NCI-H82 treated with DMSO at 0.1 percent for 48 hours (cell line): ENCODE data around the gene MTIF2.
"Not testable (repeated sequence)": the region's sequence is repeated elsewhere in the genome, so short reads cannot be mapped to it uniquely, and the experiment has no call there.

Experiments
- DNase-seq: peaks from one replicate; lab custom pipeline; 2025; ENCODE audit not compliant: unreplicated experiment; lab: John Stamatoyannopoulos, UW

Gene MTIF2

GRCh38 chr2:55268907-55269644, at the start of gene MTIF2:
TSS of gene MTIF2 (minus strand) at chr2:55269231. CDS start at chr2:55263858, 5,373 bp downstream.
- DNase-seq: peak; percentile 90

GRCh38 chr2:55314985-55315384, 46.0 kb upstream of the MTIF2 start:
- no peak for DNase-seq

GRCh38 chr2:55311444-55311870, 42.4 kb upstream of the MTIF2 start:
- DNase-seq: no peak

- DNase-seq: no peak
Observed at GRCh38 chr2:55309446-55309845, 40.4 kb upstream of the MTIF2 start.

GRCh38 chr2:55302241-55302640, 33.2 kb upstream of the MTIF2 start:
- DNase-seq: no peak

- DNase-seq: no peak
Observed at GRCh38 chr2:55301277-55301676, 32.2 kb upstream of the MTIF2 start.

- no peak for DNase-seq
Observed at GRCh38 chr2:55296393-55296792, 27.4 kb upstream of the MTIF2 start.

GRCh38 chr2:55283083-55283482, 14.1 kb upstream of the MTIF2 start:
- DNase-seq: no peak

- peak; percentile 27 for DNase-seq
Observed at GRCh38 chr2:55282110-55282917, 13.3 kb upstream of the MTIF2 start.

GRCh38 chr2:55280851-55281546, 12.0 kb upstream of the MTIF2 start:
- DNase-seq: not testable (repeated sequence)

GRCh38 chr2:55279859-55280424, 10.9 kb upstream of the MTIF2 start:
- not testable (repeated sequence) for DNase-seq

- peak; percentile 34 for DNase-seq
Observed at GRCh38 chr2:55279214-55279835, 10.3 kb upstream of the MTIF2 start.

GRCh38 chr2:55277310-55277709, 8.3 kb upstream of the MTIF2 start:
- no peak for DNase-seq

GRCh38 chr2:55274346-55274745, 5.3 kb upstream of the MTIF2 start:
- not testable (repeated sequence) for DNase-seq

GRCh38 chr2:55269645-55269990, 587 bp upstream of the MTIF2 start:
- DNase-seq: no peak

GRCh38 chr2:55268288-55268906, 634 bp downstream of the MTIF2 start:
- no peak for DNase-seq

- DNase-seq: not testable (repeated sequence)
Observed at GRCh38 chr2:55259586-55259985, 9.4 kb downstream of the MTIF2 start.

GRCh38 chr2:55252832-55253231, 16.2 kb downstream of the MTIF2 start:
- DNase-seq: no peak

- no peak for DNase-seq
Observed at GRCh38 chr2:55247025-55247424, 22.0 kb downstream of the MTIF2 start.

GRCh38 chr2:55245411-55245810, 23.6 kb downstream of the MTIF2 start:
- DNase-seq: no peak
